HG03460 (cell line): ENCODE results near the gene MOCOS.

Experiments
- ATAC-seq: cut with Tn5 transposase; IDR thresholded peaks from one replicate; pipeline ENCODE4 v1.9.1; 2021; ENCODE audit not compliant: unreplicated experiment

MOCOS gene

DNA sequence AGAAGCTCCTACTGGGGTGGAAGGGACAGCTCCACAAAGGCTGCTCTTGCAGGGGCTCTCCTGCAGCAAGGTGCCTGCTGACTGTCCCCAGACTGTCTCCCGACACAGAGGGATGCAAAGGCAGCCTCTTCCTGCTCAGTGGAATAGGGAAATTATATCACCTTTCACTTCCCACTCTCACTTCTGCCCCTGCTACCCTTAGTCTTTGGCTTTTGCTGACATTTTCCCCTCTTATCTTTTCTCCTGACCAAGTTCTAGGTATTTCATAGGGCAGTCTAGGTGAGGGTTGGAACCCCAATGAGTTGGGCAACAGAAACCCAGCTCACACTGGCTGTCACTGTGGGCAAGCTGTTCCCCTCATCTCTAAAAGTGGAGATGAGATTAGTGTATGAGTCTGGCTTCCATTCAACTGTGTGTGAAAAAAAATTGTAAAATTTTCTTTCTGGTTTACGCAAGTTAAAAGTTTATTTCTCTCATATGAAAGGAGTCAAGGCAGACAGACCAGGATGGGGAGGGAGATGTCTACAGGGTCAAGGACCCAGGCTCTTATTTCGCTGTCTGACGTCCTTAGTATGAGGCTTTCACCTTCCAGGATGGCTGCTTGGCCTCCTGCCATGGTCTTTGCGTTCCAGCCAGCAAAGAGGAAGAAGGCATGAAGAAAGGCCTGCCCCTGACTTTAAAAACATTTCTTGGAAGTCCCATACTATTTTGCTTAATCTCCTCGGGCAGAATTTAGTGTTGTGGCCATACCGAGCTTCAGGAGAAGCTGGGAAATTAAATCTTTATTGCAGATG lies 7.5 kb upstream of the MOCOS start:
- ATAC-seq, result no peak

DNA sequence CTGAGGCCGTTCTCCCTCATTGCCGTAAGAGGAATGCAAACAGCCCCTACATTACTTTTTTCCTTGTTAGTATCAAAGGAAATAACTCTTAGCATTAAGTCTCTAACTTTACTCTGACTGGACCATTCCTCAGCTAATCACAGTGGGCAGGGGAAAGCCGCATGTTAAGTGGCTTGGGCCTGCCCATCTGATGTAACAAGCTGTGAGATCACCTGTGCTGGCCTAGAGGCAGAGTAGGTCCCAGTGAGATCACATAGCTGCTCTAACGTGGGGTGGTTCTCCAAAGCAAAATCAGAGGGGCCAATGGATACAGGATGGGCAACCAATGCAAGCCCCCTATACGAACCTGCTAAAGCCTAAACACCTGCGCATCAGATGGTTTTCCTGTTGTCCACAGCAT lies 5.9 kb upstream of the MOCOS start:
- ATAC-seq, result no peak

DNA sequence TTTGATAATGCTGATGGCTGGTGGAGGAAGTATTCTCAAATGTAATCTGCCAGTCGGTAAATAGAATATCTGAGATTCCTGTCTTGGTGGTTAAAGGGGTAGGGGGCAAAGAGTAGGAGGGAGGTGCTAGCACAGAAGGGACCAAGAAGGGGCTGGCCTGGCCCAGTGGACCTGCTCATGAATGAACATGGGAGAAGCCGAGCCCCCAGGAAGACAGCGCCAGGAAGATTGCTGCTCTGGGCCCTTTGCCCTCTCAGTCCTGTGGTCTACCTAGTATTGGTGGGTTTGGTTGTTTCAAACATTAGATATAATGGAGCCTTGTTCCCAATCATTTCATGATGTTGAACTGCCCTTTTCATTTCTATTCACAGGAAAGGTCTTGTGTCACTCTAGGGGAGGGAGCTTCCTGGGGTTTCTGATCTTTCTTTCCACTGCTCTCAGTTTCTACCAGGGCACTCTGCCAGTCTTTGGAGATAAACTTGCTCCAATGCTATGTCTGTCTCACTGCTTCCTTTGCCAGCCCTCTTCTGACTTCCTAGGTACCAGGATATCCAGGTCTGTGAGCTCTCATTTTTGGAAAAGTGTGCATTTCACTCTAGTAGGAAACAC lies 5.3 kb upstream of the MOCOS start:
- ATAC-seq, result no peak

DNA sequence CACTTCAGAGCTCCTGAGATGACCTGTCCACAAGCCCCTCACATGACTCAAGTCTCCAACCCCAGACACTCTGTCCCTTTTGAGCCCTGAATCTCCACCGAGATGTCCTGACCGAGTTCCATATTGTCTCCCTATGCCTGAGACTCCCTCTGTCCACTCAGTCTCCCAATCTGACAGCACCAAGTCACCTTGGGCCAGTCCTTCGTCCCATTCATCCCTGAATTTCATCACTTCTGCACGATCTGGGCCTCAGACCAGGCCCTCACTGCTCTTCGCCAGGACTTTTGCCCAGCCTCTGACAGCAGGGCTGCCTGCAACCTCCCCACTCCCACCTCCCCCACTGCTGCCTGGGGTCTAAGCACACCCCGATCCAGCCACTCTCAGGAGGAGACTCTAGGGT lies 4.3 kb upstream of the MOCOS start:
- ATAC-seq, result no peak

DNA sequence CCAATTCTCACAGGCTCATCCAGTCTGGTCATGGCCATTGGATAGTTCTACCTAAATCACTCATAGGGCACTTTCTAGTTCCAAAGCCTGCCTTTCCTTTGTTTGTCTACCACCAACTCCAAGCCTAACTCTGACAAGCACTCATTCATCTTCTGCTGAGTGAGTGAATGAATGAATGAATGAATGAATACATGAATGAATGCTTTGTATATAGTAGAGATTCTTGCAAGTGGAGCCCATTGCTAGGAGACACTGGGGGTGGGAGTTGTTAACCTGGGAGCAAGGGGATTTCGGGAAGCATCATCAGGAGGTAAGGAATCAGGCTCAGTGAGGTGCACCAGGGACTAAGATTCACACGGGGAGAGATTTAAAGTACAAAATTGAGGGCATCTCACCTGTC lies 3.3 kb upstream of the MOCOS start:
- no peak for ATAC-seq

DNA sequence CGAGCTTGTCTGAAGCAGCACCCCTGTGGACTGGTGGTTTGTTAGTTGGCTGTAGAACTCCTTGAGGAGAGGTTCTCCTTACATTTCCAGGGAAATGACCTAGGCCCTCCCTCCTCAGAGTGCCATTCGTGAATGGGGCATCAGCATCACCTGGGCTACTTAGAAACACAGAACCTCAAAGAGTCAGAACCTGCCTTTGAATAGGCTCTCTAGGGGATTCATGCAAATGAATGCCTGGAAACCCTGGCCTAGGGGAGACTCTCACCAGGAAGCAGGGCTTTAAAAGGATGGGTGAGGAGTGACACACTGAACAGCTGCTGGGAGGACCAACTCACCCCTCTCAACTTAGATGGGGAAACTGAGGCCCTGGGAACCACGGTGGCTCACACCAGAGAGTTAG lies 2.1 kb upstream of the MOCOS start:
- no peak for ATAC-seq

DNA sequence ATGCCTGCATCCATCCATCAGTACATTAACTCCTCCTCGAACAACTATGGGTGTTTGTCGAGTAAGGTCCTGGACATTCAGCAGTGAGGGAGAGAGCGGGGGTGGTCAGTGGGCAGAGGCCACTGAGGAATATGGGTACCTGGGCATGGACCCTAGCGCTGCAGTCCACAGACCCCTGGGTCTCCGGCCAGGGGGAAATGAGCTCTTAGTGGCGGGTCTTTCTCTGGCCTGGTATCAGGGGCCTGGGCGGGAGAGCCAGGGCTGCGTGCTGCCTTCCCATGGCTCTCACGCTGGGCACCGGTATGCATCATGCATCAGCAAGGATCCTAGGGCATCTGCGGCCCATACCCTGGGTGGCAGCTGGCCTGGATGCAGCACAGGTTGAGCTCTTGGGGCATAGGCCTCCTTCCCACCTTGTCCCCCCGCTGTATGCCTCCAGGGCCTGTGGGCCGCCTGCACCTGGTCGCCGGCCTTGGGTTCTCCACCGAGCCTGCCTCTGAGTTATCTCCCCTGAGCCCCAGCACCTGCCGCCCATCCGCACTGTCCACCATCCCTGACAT lies 1.3 kb upstream of the MOCOS start:
- ATAC-seq, result no peak

DNA sequence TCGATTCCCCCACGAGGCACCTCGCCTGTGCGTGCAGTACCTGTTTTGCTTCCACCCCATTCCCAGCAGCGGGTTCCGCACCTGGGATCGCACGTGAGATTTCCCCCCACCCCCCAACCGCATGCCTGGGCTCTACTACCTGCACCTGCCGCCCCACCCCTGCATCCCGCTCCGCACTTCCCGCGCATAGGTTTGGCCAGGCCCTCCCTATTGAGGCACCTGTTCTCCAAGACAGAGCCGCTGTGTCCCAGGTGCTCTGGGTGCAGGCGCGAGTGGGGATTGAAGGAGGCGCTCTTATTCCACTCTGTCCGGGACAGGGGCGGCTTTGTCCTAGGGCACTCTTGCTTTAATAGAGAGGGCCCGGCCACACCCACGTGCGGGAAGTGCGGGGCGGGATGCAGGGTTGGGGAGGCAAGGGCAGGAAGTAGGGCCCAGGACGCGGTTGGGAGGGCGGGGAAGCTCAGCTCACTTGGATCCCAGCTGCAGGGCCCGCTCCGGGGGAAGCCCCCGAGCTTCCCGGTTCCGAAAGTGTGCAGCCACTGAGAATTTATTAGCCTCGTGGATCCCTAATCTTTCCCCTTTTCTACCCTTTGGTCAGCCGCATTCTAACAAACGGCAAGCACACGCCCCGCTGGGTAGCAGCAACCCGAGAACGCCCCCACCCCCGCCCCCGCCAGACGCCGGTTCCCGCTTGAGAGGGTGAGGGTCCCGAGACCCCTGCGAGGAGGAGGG lies 670 bp upstream of the MOCOS start:
- ATAC-seq, result no peak

DNA sequence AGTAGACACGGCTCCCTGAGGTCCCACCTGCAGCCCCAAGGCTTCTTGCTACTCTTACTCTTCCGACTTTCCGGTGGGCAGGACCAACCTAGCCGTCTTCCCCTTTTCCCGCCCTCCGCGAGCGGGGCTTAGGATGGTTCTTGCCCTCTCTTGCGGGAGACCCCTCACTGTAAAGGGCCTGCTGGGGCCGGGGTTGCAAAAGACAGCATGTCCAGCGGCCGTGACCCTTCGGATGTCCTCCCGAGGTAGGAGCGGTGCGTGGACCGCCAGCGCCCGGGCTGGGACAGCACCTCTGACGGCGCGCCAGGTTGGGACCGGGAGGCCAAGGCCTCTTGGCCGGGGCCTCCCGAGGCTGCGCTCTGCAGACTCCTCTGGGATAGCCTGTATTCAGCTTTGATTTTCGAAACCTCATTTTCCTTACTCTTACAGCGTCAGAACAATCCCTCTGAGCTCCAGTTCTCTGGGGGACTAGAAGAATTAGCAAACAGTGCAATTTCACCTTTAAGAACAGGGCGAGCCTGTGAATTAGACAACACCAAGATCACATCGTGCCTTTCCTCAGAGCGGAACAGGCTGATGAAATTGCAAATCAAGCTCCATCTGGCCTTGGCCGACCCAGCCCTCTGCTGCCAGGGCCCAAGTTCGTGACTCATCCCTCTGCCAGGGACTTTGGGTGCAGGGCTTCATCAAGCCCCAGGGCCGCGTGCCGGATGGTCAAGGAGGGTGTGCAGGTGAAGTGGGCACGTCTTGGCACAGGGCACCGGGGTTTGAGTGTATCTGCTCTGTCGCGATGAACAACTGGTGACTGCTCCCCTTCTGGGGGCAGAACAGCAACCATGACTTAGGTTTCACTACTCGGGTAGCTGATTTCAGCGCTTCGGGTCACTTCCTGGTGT lies 777 bp downstream of the MOCOS start:
- ATAC-seq, result no peak

DNA sequence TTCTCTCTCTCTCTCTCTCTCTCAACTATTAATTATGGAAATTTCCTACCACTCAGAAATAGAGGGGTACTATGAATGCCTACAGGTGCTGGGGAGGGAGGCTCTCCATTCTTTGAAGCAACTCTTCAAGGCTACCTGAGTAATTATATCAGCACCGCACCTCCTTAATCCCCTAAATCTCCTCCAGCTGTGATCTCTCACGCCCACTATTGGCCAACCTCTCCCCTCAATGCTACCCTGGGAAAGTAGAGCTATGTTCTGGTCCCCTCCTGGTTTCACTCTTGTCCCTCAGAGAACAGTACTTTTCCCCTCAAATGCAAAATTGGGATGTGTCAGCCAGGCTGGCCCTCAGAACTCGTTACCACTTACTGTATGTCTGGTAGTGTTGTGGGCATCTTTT lies 1.6 kb downstream of the MOCOS start:
- no peak for ATAC-seq

DNA sequence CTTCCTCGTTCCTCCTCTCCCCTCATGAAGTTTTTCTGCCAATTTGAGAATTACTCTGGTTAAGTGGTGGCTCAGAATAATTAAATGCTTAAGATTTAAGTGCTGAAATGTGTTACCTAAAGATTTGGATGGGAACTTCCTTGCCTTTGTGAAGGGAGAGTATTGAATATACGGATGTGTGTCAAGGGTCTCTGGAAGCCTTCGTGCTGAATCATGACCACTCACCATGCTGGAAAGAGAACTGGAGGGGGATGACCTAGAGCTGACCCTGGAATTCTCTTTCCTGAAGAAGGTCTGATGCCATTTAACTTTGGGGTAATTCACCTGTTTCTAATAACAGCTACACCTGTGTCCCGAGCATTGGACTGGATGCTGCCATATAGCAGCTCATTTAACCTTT lies 2.2 kb downstream of the MOCOS start:
- ATAC-seq, result no peak

DNA sequence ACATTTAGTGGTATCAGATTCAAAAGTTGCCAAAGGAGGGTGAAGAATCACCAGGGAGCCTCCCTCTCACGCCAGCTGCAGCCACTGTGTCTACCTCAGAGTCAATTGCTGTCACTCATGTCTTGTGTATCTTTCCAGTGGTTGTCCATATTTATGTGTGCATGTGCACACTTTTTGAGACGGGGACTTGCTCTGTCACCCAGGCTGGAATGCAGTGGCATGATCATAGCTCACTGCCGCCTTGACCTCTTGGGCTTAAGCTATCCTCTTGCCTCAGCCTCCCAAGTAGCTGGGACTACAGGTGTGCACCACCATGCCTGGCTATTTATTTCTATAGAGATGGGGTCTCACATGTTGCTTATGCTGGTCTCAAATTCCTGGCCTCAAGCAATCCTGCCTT lies 4.0 kb downstream of the MOCOS start:
- no peak for ATAC-seq

DNA sequence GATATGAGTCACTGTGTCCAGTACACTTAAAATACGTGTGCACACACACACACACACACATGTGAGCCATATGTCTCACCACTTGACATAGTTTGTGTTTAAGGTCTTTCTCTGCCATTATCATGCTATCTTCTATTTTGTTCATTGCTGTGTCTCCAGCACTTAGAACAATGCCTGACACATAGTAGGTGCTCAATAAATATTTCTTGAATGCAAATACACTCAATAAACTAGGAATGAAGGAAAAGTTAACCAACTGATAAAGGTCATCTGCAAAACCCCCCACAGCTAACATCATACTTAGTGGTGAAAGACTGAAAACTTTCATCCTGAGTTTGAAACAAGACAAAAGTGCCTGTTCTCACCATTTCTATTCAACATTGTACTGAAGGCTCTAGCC lies 4.4 kb downstream of the MOCOS start:
- ATAC-seq, result no peak

DNA sequence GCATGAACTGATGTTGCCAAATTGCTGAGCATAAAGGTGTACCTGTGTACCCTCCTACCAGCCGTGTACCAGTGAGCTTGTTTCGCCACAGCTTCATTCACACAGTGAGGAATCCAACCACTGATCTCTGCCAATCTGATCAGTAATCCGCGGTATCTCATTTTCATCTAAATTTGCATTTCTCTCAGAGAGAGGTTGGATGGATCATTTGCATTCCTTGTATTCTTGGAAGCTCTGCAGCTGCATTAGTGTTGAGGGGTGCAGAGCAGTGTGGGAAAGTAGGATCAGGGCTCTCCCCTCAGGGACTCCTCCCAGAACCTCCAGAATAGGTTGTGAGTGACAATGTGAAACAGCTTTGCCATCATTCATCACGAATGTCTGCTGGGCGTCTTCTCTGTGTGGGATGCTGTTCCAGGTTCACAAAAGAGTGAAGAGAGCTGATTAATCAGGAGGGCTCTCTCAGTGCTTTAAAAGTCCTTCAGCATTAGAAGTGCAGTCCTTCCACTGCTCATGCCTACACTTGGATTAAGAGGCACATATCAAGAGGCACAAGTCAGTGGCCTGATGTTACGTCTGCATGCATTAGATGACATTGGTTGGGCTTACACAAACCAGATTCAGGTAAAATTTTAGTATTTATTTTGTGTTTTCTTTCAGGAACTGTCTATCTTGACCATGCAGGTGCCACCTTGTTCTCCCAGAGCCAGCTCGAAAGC lies 7.5 kb downstream of the MOCOS start:
- no peak for ATAC-seq

DNA sequence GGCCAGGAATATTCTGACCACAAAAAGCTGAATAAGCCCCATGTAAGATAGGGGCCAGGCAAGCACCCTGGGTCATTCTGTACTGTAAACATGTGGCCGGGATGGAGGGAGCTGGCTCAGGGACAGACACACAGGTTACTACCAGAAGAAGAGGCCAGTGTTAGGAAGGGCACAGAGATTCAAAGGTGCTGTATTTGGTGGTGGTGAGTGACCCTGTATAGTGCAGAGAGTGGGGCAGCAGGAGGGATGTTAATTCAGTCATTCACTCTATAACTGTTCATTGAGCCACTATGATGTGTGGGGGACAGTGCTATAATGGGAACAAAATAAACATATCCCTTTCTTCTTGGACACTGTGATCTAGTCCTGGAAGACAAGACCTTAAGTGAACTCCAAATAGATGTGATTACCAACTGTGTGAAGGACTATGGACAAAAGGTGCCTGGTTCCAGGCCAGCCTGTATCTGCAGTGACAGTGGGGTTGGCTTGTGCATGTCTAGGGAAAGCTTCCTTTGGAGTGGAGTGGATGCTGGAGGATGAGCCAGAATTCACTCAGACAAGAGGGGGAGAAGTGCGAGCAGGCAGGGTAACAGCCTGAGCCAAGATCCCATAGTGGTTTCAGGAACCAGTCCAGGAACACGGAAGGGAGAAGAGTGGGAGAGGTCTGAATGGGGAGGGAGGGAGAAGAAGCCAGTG lies 8.3 kb downstream of the MOCOS start:
- no peak for ATAC-seq

DNA sequence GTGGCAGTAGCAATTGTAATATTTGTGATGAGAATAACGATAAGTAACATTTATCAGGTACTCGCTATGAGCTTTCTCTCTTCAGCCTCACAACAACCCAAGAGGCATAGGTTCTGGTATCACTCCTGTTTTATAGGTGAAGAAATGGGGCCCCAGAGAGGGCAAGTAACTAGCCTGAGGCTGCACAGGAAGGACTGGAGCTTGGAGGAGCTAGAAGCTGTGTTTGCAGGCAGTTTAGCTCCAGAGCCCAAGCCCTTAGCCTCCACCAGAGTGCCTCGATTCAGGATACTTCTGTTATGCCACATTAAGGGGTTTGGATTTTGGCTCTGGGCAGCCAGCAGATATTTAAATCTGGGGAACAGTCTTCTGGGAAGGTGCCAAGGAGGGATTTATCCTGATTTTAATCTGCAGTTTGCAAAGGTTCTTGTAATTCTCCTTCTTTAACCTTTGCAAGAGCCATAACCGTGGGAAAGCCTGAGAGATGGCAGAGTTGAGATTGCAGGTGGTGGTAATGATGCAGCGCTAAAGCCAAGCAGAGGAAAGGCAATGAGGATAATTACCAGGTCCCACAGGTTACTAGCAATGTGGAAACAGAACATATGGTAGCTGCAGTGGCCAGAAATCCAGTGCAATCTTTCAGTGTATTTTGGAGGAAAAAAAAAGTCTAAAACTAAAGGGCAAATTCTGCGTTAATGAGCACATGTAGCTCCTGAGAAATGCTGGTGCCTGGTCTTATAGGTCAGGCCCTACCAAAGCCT lies 9.1 kb downstream of the MOCOS start:
- no peak for ATAC-seq

DNA sequence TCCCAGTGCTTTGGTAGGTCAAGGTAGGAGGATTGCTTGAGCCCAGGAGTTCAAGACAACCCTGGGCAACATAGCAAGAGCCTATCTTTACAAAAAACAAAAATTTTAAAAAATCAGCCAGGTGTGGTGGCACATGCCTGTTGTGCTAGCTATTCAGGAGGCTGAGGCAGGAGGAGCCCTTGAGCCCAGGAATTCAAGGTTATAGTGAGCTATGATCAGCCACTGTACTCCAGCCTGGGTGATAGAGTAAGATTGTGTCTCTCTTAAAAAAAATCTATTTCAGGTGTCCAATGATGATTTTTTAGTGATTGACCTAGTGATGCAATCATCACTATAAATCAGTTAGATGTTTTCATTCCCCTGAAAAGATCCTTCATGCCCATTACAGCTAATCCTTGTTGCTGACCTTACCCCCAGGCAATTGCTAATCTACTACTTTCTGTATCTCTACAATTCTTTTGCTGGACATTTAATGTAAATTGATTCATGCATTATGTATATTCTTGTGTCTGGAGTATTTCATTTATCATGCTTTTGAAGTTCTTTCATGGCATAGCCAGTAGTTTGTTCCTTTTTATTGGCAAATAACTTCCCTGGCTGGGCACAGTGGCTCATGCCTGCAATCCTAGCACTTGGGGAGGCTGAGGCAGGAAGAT lies 10.3 kb downstream of the MOCOS start:
- ATAC-seq, result no peak

DNA sequence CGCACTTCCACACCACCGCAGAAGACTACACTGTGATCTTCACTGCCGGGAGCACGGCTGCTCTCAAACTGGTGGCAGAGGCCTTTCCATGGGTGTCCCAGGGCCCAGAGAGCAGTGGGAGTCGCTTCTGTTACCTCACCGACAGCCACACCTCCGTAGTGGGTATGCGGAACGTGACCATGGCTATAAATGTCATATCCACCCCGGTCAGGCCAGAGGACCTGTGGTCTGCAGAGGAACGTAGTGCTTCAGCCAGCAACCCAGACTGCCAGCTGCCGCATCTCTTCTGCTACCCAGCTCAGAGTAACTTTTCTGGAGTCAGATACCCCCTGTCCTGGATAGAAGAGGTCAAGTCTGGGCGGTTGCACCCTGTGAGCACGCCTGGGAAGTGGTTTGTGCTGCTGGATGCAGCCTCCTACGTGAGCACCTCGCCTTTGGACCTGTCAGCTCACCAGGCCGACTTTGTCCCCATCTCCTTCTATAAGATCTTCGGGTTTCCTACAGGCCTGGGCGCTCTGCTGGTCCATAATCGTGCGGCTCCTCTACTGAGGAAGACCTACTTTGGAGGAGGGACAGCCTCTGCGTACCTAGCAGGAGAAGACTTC lies 12.5 kb downstream of the MOCOS start:
- no peak for ATAC-seq
